GM18499 (cell line): ENCODE data around the gene CCDC78.
"Not testable (repeated sequence)": the region's sequence is repeated elsewhere in the genome, so short reads cannot be mapped to it uniquely, and the experiment has no call there.

Experiments
- ATAC-seq: cut with Tn5 transposase; IDR thresholded peaks from one replicate; pipeline ENCODE4 v1.9.1; 2021; ENCODE audit warnings: moderate number of reproducible peaks; ENCODE audit not compliant: insufficient read depth, unreplicated experiment

CCDC78 gene

DNA sequence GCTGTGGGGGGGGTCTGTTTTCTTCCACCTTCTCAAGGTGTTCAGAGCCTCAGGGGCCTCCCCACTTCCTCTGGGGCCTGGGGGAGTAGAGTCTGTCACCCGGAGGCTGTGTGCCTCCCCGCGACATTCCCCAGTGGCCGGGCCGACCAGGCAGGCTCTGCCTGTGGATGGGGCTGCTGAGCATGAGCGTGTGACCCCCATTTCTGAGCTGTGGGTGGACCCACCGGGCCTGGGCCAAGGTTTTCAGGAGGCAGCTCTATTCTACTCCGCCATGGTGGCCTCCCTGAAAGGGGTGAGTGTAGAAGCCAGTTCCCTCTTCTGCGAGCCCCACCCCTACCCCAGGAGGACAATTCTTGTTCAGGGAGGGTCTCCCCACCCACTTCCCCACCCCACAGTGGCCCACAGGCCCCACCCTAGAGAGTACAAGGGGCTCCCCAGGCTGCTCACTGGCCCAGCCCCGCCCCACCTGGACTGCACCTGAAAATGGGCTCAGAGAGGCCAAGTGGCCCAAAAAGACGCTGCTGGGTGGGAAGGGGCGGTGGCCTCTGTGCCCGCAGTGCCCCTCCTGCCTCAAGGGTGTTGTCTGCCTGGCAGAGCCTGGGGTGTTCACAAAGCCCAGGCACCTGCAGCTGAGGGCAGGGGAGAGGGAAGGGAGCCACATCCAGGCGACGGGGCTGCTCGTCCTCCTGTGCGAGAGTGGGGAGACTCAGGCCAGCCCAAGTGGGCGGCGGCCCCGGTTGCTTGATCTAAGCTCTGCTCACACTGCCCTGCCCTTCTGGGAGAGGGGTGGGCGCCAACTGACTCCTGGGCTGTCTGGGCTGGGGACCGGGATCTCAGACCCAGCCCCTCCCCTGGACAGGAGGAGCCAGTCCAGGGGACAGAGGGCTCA lies 35.6 kb upstream of the CCDC78 start:
- no peak for ATAC-seq

DNA sequence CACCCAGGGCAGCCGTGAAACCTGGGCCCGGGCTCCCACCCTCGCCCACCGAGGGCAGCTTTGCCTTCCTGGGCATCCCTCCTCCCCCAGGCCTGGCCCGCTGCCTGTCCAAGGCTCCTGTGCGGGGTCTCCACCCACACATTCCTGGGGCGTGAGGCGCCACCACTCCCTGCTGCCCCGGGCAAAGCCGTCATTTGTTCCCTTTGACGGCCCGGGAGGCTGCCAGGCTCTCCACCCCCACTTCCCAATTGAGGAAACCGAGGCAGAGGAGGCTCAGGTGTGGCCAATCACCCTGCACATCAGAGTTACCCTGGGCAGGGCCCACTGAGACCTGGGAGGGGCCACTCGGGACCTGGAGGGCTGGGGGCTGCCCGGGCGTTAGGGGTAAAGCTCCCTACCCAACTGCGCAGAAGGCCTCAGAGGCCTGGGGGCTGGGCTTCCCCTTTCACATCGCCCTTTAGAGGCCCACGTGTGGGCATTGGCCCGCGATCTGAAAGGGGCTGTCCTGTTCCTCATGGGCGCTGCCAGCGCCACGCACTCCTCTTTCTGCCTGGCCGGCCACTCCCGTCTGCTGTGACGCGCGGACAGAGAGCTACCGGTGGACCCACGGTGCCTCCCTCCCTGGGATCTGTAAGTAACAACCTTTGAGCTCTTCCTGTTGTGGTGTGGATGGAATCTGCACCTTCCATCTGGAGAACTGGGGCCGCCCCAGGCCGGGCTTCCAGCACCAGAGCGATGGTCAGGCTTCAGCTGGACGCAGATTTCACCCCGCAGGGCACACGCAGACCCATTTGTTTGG lies 34.5 kb upstream of the CCDC78 start, which contains the start of gene MSLN:
Gene MSLN, plus strand, starts transcription at position 190 of the 799 bp plus-strand sequence. CDS start 1,947 bp downstream, outside the sequence.
- ATAC-seq, result no peak

DNA sequence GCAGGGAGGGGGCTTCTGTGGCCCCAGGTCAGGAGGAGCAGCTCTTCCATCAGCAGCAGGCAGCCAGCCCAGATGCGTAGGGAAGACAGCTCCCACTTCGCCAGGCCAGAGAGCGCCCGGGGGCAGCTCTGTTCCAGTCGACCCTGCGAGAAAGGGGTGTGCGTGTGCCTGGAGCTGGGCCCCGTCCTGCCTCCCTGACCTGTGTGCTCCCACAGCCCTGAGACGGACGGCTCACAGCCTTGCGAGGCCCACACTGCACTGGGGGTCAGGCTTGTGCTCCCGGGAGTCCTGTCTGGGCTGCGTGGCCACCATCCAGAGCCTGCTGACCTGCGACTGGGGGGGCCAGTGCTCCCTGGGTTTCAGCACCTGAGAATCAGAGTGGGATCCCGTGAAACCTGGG lies 33.8 kb upstream of the CCDC78 start:
- no peak for ATAC-seq

DNA sequence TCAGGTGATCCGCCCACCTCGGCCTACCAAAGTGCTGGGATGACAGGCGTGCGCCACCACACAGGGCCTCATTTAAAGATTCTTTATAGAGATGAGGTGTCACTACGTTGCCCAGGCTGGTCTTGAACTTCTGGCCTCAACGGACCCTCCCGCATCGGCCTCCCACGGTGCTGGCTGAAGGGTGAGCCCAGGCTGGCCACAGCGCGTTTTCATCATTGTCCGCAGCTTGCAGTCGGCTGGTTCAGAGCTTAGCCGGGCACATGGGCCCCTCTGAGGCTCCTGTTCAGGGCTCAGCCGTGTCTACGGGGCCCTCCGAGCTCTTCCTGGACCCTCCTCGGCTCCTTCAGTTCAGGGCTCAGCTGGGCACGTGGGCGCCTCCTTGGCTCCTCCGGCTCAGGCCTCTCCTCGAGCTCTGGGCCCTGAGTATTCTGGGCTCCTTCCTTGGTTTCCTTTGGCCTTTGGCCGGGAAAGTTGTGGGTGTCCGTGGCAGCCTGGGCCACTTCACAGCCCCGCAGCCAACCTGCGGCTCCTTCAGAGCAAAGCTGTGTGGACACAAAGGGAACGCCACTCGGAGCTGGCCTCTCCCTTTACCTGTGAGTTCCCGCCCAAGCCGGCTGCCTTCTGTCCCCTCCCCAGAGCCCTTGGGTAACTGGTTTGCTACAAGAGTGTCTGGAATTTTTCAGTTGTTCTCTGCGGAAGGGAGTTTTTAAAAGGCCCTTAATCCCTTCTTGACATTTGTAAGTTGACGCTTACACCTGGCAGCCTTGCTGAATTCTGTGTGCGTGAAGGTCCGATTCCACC lies 33.1 kb upstream of the CCDC78 start:
- ATAC-seq, result no peak

DNA sequence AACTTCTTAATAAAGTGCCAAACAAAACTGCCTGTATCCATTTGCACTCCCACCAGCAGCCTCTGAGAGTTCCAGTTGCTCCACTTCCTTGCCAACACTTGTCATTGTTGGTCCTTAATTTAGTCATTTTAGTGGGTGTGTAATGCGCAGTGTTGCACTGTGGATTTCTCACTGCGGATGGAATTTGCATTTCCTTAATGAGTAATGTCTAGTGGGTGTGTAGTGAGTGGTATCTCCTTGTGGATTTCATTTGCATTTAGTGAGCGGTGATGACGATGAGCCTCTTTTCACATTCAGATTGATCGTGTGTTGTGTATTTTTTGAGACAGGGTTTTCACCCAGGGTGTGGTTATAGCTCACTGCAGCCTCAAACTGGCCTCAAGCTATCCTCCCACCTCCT lies 30.2 kb upstream of the CCDC78 start:
- ATAC-seq, result no peak

DNA sequence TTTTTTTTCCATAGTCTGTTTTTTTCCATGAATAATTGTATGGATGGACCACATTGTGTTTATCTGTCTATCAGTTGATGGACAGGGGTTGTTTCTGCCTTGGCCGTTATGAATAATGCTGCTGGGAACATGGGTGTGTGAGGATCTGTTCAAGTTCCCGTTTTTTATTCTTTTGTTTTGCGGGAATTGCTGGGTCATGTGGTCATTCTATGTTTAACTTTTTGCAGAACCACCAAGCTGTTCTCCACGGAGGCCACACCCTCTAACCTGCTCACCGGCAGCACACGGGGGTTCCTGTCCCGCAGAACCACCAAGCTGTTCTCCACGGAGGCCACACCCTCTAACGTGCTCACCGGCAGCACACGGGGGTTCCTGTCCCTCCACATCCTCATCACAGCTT lies 28.4 kb upstream of the CCDC78 start:
- ATAC-seq, result no peak

DNA sequence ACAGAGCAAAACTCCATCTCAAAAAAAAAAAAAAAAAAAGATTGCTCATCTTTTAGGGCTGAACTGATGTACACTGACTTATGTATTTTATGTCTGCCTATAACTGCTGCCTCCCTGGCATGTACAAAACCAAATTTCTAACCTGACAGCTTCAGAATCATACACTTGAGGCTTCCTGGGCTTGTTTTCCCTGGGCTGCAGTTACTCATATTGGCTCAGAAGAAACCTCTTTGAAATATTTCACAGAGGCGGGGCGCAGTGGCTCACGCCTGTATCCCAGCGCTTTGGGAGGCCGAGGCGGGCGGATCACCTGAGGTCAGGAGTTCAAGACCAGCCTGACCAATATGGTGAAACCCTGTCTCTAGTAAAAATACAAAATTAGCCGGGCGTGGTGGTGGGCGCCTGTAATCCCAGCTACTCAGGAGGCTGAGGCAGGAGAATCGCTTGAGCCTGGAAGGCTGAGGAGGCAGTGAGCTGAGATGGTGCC lies 27.9 kb upstream of the CCDC78 start:
- not testable (repeated sequence) for ATAC-seq

DNA sequence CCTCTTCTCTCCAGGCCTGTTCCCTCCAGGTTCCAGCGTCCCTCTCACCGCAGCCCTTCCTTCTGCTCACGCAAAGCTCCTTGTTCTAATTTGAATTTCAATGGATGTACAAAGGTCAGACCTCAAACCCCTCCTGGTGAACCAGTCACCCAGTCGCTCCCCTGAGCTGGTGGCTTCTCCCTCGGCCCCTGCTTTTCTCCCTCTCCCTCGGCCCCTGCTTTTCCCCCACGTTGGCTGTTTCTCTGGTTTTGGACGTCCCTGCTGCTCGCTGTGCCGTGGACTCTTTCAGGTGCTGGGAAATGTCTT lies 25.7 kb upstream of the CCDC78 start:
- ATAC-seq, result no peak

DNA sequence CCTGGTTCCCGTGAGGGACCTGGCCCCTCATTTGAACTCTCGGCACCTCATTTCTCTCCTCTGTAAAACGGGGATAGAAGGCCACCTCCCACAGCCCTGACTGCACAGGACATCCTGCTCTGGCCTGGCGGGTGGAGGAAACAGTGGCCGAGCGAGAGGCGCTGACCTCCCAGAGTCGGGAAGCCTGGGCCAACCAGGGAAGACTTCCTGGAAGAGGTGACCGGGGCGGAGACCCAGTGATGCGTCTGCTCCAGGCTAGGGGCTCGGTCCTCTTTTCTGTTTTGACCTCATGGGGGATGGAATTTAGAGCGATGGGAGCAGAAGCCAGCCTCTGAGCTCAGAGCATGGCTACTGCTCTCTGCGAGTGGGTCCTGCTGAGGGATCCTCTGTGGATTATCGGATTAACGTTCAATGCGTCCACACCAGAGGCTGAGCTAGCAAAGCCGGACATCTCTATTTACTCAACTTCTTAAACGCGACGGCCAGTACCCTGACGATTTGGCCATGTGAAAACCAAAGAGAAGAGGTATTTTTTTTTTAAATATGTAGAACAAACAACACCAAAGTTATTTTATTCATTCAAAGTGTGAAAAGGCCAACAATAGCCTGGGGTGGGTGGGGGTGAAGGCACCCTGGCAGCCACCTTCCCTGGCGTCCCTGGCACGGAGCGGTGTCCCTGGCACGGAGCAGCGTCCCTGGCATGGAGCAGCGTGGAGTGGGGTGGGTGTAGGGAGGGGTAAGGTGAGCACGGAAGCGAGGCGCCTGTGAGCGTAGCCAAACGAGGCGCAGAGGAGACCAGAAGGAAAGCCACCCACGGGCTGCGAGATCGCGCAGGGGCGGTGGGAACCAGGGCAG lies 25.1 kb upstream of the CCDC78 start:
- no peak for ATAC-seq

DNA sequence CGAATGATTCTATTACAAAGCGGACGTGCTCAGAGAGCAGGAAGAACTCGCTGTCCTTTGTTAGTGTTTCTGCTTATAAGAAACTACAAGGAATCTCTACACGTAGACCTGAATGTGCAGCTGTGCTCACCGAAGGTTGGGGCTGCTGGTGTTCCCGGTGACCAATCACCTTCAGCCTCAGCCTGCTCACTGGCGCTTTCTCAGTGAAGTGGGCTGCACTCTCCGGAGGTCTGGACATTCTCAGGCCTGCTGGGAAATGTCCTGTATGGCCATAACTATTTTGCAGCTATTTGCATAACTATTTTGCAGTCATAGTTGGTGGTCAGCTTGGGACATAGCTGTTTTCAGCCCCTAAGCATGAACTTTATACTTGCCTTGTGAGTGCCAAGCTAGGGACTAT lies 24.2 kb upstream of the CCDC78 start:
- ATAC-seq, result no peak

DNA sequence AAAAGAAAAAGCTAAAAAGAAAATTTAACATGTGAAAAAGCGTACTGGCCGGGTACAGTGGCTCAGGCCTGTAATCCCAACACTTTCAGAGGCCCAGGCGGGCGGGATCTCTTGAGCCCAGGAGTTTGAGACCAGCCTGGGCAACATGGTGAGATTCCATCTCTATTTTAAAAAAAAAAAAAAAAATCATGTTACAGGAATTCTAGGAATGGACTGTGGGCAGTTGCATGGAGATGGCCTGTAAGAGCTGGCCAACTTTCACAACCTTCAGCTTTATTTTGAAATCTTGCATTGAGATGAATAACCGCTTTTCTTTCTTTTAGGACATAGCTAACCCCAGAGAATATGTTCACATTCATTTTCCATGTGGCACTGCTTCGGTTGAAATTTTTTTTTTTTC lies 22.8 kb upstream of the CCDC78 start:
- no peak for ATAC-seq

DNA sequence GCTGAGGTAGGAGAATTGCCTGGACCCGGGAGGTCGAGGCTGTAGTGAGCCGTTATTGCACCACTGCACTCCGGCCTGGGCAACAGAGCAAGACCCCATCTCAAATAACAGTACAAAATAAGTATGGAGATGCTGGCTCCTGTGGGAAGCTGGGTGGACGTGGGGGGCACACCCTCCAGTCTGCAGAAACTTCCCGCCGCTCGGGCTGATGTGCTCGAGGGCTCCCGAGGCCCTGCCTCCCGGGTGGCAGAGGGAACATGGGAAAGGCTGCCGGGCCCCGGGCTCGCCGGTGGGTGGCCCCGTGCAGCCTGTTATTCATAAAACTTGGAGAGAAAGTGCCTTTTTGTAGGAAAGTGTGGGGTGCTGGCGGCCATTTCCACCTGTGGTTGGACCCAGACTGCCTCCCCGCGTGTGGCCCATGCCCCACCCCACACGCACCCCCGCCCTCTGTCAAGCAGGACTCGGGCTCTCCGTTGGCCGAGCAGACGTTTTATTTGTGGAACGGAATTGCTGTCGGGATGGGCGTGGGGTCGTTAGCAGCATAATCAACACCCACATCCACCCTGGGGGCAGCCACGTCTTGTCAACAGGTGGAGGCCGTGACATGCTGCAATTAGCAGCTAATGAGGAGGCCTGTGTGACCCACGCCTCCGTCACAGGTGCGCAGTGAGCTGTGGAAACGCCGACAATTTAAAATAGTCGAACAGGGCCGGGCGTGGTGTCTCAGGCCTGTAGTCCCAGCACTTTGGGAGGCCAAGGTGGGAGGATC lies 21.9 kb upstream of the CCDC78 start:
- ATAC-seq, result no peak

DNA sequence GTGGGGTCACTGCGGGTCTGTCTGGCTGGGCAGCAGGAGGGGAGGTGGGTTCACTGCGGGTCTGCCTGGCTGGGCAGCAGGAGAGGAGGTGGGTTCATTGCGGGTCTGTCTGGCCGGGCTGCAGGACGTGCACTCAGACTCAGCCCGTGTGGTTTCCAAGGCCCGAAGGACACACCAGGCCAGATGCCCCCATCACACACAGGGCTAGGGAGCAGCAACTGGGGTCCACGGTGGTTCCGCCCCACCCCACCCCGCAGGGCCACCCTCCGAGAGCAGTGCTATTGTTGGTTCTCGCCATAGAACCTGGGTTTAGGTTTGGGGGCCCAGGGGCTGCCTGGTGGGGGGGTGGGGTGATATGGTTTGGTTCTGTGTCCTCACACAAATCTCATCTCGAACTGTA lies 20.4 kb upstream of the CCDC78 start:
- no peak for ATAC-seq

DNA sequence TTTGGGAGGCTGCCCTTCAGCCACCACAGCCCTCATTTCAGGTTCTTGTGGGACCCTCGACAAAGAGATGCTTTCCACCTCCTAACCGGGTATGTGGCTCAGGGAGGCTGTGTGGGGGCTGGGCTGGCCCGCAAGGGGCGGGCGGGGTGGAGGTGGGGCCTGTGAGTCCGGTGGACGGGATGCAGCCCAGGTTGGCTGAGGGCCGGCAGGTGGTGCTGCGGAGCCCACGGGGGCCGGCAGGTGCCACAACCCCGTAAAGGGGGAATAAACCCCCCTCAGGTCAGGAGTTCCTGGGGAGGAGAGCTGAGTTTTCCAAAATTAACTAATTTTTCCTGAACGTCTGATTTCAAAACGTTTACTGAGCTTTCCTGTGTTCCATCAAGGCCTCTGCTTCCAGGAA lies 19.5 kb upstream of the CCDC78 start:
- no peak for ATAC-seq

DNA sequence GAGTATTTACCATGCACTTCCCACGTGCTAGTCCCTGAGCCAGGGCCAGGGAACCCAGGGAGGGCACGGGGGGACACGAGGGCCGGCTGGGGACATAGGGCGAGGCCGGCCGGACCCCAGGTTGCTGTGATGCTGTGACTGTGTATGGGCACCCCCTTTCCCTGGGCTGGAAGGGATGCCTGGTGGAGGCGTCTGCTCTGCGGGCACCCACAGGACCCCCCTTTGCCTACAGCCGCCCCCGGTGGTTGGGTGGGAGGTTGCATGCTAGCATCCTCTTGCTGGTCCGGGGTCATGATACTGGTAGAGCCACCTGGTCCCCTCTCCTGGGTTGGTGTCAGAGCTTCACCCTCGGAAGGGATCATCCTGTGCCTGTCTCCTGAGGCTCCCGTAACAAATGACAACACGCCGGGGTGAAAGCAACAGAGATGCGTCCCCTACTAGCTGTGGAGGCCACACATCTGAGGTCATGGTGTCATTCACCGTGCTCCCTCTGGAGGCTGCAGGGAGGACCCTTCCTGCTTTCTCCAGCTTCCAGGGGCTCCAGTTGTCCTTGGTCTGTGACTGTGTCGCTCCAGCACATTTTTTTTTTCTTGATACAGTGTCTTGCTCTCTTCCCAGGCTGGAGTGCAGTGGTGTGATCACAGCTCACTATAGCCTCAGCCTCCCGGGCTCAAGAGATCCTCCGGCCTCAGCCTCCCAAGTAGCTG lies 17.7 kb upstream of the CCDC78 start:
- ATAC-seq, result no peak

DNA sequence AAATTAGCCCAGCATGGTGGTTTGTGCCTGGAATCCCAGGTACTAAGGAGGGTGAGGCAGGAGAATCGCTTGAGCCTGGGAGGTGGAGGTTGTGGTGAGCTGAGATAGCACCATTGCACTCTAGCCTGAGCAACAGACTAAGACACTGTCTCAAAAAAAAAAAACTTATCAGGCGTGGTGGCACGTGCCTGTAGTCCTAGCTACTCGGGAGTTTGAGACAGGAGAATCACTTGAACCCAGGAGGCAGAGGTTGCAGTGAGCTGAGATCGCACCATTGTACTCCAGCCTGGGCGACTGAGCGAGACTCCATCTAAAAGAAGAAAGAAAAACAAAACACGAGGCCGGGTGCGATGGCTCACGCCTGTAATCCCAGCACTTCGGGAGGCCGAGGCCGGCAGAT lies 16.7 kb upstream of the CCDC78 start:
- ATAC-seq, result not testable (repeated sequence)

DNA sequence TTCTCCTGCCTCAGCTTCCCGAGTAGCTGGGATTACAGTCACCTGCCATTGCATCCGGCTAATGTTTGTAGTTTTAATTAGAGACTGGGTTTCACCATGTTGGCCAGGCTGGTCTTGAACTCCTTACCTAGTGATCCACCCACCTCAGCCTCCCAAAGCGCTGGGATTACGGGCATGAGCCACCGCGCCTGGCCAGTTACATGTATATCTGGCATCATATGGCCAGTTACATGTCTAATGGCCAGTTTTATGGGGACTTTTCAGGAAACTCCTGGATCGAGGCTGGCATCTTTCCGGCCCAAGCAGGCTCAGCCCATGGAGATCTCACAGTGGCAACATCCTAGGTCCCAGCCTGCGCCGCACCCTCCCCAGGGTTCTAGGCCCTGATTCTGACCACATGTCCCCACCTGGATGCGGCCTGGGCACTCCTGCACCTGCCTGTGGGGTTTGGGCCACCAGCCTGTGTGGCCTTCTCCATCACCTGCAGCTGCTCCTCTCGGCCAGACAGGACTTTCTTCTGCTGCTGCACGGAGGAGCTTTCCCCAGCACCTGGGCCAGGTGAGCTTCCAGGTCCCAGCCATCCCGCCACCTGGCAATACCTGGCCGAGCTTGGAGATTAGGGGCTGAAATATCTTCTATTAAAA lies 15.9 kb upstream of the CCDC78 start:
- no peak for ATAC-seq
